Measurements from ENCODE around the gene NSFL1C.
"Not testable (repeated sequence)": the region's sequence is repeated elsewhere in the genome, so short reads cannot be mapped to it uniquely, and the experiment has no call there.

NSFL1C gene

DNA sequence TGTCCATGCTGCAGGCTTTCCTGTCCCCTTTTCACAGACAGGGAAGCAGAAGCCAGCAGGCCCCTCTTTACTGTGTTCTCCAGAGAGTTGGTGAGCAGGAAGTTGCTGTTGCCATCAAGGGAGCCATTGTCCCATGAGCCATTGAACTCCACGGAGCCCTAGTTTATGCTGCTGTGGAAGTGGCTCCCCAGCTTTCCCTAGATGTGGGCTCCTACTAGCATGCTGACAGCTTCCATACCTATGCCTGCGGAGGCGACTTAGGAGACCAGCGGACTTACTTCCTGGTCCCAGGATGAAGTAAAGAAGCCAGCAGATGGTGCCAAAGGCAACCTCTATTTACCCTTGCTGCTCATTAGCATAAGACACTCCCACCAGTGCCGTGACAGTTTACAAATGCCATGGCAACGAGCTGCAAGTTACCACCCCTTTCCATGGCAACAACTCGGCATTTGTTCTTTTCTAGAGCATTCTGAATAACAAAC, 43.0 kb downstream of the NSFL1C start:
- DNase-seq (no peak), ATAC-seq (no peak)

DNA sequence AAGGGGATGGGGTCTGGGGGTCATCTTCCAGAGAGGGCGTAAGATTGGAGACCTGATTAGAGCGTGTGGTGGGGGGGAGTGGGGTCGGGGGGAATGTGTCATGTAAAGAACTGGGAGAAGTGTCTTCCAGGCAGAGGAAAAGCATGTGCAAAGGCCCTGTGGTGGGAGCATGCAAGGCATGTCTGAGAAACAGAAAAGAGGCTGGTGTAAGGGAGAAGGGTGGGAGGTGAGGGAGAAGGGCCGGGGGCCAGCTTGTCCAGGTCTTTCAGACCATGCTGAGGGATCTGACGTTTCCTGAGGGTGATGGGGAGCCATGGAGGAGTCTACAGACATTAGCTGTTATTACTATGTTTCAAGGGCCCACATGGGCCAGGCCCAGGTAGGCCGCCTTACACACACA, 43.4 kb downstream of the NSFL1C start:
- no peak for DNase-seq
- no peak for ATAC-seq

DNA sequence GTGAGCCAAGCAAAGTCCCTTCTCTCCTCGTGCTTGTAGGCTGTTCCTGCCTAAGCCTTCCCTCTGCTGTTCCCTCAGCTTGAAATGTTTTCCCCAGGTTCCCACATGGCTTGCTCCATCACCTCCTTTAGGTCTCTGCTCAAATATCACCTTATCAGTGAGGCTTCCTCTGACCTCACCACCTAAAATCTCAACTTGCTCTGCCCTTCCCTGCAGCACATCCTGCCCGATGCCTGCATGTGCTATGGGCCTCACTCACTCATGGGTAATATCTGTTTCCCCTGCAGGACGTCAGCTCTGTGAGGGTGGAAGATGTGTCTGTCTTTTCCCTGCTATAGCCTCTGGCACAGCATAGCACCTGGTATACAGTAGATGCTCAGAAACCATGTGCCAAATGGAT, 43.9 kb downstream of the NSFL1C start:
- DNase-seq (no peak), ATAC-seq (no peak)

DNA sequence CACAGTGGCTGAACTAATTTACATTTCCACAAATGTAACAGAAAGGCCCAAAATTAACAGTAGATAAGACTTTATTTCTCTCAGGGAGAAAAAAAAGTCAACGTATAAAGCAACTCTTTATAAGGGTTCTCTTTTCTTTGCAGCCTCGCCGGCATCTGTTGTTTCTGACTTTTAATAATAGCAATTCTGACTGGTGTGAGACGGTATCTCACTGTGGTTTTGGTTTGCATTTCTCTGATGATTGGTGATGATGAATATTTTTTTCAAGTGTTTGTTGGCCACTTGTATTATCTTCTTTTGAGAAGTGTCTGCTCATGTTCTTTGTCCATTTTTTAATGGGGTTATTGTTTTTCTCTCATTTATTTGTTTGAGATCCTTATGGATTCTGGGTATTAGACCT, 46.6 kb downstream of the NSFL1C start:
- no peak for ATAC-seq
- DNase-seq, result no peak

DNA sequence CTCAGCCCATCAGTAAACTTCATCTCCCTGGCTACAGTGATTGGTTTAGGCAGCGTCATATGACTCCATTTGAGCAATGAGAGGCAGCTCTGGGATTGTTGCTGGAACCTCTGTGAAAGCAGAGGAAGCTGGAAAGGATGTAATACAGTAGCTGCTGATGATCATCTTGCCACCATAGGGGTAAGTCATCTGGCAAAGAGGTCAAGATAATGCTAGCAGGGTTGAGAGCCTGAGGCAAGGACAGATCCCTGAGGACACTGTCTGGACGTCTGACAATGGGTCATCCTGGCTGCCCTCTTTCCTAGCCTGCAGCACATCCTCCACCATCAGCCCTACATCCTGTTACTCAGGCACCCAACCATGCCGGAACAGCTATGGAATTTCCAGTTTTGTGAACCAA, 48.3 kb downstream of the NSFL1C start:
- ATAC-seq (no peak), DNase-seq (no peak)

DNA sequence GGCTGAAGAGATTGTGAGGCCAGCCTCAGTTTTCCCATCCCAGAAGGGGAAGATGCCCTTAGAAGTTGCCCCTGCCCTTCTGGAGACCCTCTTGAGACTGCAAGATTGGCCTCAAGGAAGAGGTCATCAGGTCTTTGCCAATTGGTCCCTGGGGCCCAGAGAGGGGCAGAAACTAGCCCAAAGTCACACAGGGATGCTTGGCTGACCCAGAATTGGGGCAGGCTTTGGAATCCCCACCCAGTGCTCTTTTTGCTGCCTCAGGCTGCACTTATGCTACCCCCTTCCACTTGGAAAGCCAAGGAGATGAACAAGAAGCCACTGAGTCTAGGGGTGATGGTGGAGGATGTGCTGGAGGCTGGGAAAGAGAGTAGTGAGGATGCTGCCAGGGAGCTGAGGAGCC, 48.9 kb downstream of the NSFL1C start:
- no peak for ATAC-seq
- DNase-seq, result no peak

DNA sequence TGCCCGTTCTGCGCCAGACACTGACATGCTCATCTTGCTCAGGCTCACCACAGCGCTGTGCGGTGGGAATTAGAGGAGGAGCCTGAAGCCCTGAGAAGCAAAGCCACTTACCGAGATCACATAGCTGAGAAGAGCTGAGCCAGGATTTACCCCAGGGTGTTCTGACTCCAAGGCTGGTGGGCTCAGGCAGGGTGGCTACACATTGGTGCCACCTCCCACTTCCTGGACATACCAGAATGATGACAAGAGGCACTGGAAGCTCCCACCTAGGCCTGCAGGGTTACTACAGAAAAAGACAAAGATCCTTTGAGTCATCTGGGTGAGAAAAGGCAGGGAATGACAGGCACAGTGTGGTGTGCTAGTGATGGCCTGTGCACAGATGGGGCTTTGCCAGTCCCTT, 49.4 kb downstream of the NSFL1C start:
- DNase-seq (no peak), ATAC-seq (no peak)

DNA sequence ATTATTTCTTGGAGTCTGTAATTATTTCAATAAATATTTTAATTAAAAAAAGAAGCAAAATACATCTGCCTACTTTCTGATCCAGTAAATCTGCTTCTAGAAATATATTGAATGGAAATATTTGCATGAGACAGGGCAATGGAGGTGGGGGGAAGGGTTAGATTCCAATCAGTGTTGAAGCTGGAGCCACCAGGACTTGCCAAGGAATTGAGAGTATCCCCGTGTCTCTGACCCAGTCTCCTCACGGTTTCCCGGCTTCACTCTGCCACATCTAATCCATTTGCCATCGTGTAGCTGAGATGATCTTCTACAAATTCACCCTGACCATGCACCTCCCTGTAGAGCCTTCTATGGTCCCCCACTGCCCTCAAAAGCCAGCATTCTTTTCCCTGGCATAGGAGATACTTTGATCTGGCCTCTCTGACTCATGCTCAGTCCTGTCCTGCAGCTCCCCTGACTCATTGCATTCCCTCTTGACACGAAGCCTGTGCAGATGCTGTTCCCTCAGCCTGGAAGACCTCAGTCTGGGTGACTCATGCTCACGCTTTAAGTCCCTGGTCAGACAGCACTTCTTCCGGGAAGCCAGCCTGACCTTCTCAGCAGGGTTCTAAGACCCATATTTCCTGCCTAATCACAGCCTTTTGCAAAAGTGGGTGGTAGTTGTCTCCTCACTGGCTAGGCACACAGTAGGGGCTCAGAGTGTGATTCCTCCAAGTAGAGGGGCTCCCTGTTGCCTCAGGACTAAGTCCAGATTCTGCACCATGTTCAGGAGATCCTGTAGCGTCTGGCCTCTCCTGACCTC, 50.8 kb downstream of the NSFL1C start:
- ATAC-seq, result peak; percentile 79

DNA sequence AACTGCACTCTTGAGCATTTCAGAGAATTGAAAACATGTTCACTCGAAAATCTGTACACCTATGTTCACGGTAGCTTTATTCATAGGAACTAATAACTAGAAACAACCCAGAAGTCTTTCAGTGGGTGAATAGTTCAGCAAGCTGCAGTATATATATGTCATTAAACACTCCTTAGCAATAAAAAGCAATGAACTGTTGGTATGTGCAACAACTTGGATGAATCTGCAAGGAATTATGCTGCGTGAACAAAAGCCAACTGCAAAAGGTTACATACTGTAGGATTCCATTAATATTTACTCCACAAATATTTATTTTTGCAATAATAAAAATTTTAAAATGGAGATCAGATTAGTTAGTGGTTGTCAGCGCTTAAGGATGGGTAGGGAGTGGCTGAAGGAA, 51.7 kb downstream of the NSFL1C start:
- ATAC-seq (no peak), DNase-seq (no peak)

More for the DNA sequence above, 50.8 kb downstream of the NSFL1C start:
- DNase-seq, result peak; percentile 16

DNA sequence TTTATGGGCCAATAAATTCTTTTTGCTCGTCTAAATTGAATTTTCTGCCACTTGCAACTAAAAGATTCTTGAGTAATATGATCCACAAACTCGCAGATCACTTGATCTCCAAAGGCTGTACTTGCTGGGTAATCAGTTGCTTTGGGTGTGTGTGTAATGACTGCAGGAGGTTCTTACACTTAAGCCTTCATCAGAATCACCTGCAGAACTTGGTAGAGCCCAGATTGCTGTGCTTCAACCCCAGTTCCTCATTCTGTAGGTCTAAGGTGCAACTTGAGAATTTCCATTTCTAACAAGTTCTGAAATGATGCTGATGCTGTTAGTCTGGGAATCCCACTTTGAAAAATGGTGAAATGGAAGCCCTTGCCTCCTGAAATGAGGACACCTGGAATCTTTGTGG, 60.8 kb downstream of the NSFL1C start:
- DNase-seq (no peak), ATAC-seq (no peak)

DNA sequence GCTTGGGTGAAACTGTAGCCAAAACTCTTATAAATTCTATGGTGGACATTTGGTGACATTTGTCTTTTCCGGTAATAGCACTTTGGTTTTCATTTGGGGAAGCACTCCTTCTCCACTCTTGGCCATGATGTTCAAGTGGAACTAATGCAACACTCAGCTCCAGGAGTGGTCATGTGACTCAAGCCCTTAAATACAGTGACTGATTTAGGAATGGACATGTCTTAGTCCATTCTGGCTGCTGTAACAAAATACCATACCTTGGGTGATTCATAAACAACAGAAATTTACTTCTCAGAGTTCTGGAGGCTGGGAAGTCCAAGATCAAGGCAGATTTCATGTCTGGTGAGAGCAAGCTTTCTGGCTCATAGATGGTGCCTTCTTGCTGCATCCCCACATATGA, 63.0 kb downstream of the NSFL1C start:
- DNase-seq (no peak), ATAC-seq (no peak)

DNA sequence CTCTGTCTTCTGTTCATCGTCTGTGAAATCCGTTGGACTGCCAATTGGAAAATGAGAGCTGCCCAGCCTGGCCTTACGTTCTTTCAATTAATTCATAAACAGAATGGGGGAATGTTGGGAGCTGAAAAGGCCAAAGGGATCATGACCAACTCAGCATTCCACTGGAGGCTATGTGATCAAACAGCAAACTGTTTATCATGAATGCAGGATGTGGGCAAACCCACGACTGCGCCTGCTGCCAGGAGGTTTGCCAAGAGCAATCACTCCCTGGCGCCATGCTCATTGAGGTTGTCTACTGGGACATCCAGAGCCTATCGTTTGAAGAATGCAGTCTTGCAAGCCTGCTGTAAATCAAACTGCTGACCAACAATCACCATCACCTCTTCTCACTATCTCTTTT, 64.5 kb downstream of the NSFL1C start:
- DNase-seq (no peak), ATAC-seq (no peak)

DNA sequence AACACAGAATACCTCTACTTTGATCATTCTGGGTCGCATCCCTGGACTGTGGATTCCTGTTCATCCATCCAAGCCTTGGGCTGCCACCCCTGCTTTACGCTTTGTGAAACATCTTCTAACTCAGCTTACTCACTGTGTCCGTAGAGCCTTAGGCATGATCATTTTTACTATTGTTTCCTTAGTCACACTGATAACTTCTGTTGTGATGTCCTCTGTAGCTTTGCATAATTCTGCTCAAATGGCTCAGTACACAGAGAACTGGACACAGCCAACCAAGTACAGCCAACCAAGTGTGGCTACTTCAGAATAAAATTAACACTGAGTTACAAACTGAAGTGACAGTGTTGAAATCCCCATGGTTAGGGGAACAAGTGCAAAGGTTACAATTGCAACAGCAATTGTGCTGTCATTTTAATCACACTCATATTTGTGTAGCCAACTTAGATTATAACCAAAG, 65.2 kb downstream of the NSFL1C start:
- ATAC-seq (no peak), DNase-seq (no peak)

DNA sequence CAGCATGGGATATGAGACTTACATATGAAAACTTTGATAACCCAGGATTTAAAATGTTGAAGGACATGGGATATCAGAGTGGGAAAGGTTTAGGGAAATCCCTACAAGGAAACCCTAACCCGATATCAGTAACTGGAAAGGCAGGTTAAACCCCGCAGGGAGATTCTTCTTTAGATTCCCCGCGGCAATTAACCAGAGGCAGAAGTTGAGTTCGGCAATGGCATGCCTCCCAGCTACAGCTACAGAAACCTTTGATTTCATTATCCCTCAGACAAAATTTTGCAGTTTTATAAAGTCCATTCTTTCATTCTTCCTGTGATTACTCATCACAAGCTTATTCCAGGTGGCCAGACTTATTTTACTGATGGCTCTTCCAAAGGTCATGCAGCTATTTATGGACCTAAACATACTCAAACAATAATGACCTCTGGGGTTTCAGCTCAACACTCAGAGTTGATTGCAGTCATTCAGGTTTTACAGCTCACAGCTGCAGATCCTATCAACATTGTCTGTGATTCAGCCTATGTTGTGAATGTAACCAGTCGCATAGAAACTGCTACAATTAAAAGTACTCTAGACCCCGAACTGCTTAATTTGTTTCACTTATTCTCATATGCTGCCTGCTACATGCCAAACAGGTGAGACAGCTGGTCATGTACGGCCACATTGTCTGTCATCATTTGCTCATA, 66.8 kb downstream of the NSFL1C start:
- not testable (repeated sequence) for ATAC-seq, DNase-seq

DNA sequence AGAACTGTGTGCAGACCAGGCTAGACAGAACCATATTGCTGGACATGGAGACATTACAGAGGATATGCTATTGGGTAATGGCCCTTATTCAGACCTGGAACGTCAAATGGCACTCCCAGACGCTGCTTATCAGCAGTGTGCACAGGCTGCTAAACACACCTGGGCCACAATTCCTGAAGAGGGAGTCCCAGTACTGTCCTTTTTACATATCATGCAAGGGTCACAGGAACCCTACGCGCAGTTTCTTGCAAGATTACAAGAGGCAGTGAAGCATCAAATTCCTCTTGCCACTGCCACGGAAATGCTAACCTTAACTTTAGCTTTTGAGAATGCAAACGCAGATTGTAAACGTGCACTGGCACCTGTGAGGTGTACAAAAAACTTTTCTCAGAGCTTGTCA, 68.5 kb downstream of the NSFL1C start:
- DNase-seq, ATAC-seq: not testable (repeated sequence)

DNA sequence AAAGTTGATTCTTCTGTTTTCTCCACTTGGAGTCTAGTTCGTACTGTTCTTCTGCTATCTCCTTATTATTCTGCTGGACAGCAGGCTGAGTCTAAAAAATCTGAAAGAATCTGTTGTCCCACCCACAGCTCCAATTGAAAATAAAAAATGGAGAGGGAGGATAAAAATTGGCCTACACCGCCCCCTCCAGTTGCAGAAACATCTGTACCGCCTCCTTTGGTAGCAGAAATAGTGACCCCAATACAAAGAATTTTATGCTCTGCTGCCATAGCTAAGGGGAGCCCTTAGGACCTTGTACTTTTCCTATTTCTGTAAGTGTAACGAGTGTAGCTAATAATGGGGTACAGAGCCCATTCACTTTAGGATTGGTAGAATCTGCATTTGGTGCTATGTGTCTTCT, 68.9 kb downstream of the NSFL1C start:
- no peak for DNase-seq
- no peak for ATAC-seq

DNA sequence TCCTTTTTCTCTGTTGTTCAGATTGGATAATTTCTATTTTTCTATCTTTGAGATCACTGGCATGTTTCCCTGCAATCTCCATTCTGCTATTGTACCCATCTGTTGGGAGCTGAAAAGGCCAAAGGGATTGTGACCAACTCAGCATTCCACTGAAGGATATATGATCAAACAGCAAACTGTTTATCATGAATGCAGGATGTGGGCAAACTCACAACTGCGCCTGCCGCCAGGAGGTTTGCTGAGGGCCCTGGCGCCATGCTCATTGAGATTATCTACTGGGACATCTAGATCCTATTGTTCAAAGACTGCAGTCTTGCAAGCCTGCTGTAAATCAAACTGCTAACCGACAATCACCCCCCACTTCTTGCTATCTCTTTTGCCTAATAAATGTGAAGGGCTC, 69.9 kb downstream of the NSFL1C start:
- no peak for ATAC-seq
- DNase-seq, result no peak

DNA sequence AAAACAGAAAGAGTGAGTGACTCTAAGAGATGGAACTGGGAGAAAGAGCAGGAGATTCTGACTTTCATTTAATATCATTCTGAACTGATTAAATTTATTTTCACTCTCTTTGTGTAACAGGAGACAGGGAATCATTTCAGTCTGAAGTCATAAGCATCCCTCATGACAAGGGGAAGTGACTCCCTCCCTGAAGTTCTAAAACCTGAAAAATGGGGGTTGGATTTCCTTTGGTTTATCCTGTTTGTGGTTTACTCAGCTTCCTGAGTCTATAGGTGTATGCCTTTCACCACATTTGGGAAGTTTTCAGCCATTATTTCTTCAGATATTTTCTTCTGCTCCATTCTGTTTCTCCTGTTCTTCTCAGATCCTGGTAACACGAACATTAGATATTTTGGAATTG, 70.4 kb downstream of the NSFL1C start:
- no peak for DNase-seq
- ATAC-seq, result no peak

DNA sequence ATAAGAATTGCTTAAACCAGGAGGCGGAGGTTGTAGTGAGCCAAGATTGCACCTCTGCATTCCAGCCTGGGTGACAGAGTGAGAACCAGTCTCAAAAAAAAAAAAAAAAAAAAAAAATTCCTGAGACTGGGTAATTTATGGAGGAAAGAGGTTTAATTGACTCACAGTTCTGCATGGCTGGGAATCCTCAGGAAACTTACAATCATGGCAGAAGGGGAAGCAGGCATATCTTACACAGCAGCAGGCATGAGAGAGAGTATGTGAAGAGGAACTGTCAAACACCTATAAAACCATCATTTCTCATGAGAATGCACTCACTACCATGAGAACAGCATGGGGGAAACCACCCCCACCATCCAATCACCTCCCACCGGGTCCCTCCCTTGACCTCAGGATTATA, 72.0 kb downstream of the NSFL1C start:
- ATAC-seq (no peak), DNase-seq (no peak)

DNA sequence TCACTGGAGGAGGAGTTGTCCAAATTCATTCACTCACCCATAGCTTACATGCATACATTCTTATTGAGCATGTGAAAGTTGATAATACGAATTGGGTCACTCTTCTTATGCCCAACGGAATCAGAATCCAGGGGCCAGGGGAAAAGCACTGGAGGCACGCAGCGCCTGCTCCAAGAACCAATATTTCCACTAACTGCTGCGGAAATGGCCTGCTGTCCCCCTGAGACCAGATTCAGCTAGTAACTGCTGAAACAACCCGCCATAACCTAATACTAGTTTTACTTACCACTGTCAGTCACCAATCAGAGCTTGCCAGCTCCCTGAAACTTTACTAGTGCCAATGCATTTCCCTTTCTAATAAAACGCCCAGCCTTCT, 73.2 kb downstream of the NSFL1C start:
- DNase-seq, result no peak
- no peak for ATAC-seq

DNA sequence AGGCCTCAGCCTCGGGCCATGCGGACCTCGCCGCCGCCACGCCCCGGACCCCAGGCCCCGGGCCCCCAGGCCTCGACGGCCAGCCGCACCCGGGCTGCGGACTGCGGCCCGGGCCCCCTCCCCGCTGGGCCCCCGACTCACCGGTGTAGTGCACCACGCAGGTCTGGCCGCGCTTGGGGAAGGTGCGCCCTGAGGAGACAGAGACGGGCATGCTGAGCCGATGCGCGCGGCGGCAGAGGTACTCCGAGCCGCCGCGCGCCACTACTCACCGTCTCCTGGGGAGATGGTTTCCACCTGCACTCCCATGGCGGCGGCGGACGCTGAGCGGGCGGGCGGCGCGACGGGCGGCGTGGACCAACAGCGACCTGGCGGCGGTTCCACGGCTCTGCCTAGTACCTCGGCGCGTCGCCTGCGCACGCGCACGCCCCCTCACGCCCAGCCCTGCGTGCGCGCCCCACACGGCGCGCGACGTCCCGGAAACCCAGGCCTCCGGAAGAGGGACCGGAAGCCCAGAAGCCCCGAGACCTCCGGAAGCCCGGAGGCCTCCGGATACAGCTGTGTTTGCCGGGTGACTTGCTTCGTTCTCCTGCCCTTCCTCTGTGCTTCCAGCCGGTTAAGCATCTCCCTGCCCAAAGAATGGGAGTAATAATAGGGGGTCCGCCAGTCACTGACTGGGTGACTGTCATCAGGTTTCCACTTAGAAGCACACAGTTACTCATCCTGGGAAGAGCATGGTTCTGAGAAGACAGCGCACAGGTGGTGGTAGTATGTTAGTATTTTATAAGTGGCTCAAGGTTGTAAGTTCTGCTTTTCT, 73.7 kb downstream of the NSFL1C start, which contains the start of gene FKBP1A:
TSS of gene FKBP1A (minus strand) at position 362 of the 814 bp plus-strand sequence. CDS start at position 306, 56 bp downstream.
- ATAC-seq, result peak; percentile 92
- DNase-seq, result peak; percentile 91

DNA sequence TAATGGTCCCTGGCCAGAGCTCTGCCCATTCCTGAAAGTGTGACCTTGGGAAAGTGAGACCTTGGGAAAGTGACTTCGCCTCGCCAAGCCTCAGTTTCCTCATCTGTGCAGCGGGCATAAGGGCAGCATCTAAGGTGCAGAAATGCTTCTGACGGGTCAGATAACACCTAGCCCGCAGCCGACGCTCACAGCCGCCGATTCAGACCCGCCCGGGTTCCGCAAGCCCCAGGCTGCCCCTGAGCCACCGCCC, 74.3 kb downstream of the NSFL1C start:
- ATAC-seq, result peak; percentile 1
- no peak for DNase-seq

Measured in stimulated activated naive CD8-positive, alpha-beta T cell treated with anti-CD3 and anti-CD28 coated beads, Interleukin-15, Interleukin-2, amounts not matched to agents 100 U/mL and 50 U/mL, for 24 hours (primary cell).